Tibial artery (tissue), 4 donors: Measurements from ENCODE around the gene SBF2.

ENCODE experiments used
- DNase-seq, 2 donors: peaks; one replicate each; pipeline ENCODE4 v3.0.0-alpha.2; 2019
- H3K27ac ChIP-seq, 2 donors: fragments of 200-600 bp; sonication (generic) in 1 of 2; 1 replicate in 1 of 2; 2 replicates in 1 of 2; pipeline ENCODE4 v1.5.1; 2018 to 2019; ENCODE audit warnings: mild to moderate bottlenecking in 1 of 2
- H3K27me3 ChIP-seq, 2 donors: fragments of 200-600 bp; sonication (generic) in 1 of 2; one replicate each; pipeline versions ENCODE4 v1.5.1 to v1.6.0; 2016 to 2019
- H3K36me3 ChIP-seq, 3 donors: fragments of 200-600 bp; sonication (generic) in 2 of 3; one replicate each; pipeline ENCODE4 v1.5.1; 2016 to 2019; ENCODE audit warnings: mild to moderate bottlenecking in 2 of 3
- H3K4me1 ChIP-seq, 4 donors: fragments of 200-600 bp; sonication (generic) in 2 of 4; 1 replicate in 3 of 4; 2 replicates in 1 of 4; pipeline ENCODE4 v1.5.1; 2016 to 2019
- H3K4me3 ChIP-seq, 2 donors: fragments of 200-600 bp; sonication (generic) in 1 of 2; 1 replicate in 1 of 2; 2 replicates in 1 of 2; pipeline ENCODE4 v1.5.1; 2018 to 2019; ENCODE audit warnings: mild to moderate bottlenecking in 2 of 2
- H3K9me3 ChIP-seq, 3 donors: fragments of 200-600 bp; sonication (generic) in 1 of 3; one replicate each; pipeline ENCODE4 v1.5.1; 2016 to 2019
- CTCF ChIP-seq, 2 experiments: fragments of 200-600 bp in 1 of 2; fragments of 450-650 bp in 1 of 2; IDR thresholded peaks; one replicate each; pipeline ENCODE4 v1.5.1; 2017 to 2019; ENCODE audit warnings: antibody characterized with exemption in 2 of 2, mild to moderate bottlenecking in 1 of 2, moderate library complexity in 1 of 2
- intact Hi-C: fragments of 100-400 bp; cut with DNase I; formaldehyde crosslinking; loops from one replicate; pipeline ENCODE4 v1.15.0; 2023; ENCODE audit warnings: low total_unique reads

Gene SBF2

GRCh38 chr11:9955391-9955790 lies 338.6 kb downstream of the SBF2 start:
- no peaks in the 10 kb centered on the region for H3K27me3 ChIP-seq
- TF ChIP-seq CTCF (IDR thresholded peaks at IDR 0.05): no peak
- H3K27ac ChIP-seq: no peak overlapping the region
- intact Hi-C loops: no loop called here
- no peak for DNase-seq
- peaks cover 3 to 15% (median 14%) of the 10 kb centered on the region in 3 donors for H3K36me3 ChIP-seq
- H3K9me3 ChIP-seq: no peaks in the 10 kb centered on the region
- H3K4me3 ChIP-seq: no peak overlapping the region
- peaks cover 0 to 4% (median 0%) of the 10 kb centered on the region in 4 donors for H3K4me1 ChIP-seq

GRCh38 chr11:9953994-9954626 lies 339.9 kb downstream of the SBF2 start:
- peaks cover 3 to 7% (median 6%) of the 10 kb centered on the region in 3 donors for H3K36me3 ChIP-seq
- H3K9me3 ChIP-seq: no peaks in the 10 kb centered on the region
- peaks cover 0 to 4% (median 0%) of the 10 kb centered on the region in 4 donors for H3K4me1 ChIP-seq
- no peaks in the 10 kb centered on the region for H3K27me3 ChIP-seq
- intact Hi-C loops: no loop called here
- H3K4me3 ChIP-seq: no peak overlapping the region
- TF ChIP-seq CTCF (IDR thresholded peaks at IDR 0.05): no peak
- no peak overlapping the region for H3K27ac ChIP-seq
- DNase-seq: no peak

GRCh38 chr11:9952511-9953196 lies 341.4 kb downstream of the SBF2 start:
- Histone ChIP-seq H3K9me3 (no peaks in the 10 kb centered on the region), H3K27me3 (no peaks in the 10 kb centered on the region), H3K4me1 (peaks cover 0 to 4% (median 0%) of the 10 kb centered on the region in 4 donors), H3K36me3 (peaks cover 0 to 2% (median 0%) of the 10 kb centered on the region in 3 donors), H3K27ac (no peak overlapping the region), H3K4me3 (no peak overlapping the region)
- intact Hi-C loops: no loop called here
- DNase-seq: no peak
- TF ChIP-seq CTCF (IDR thresholded peaks at IDR 0.05): no peak

GRCh38 chr11:9951807-9952206 lies 342.2 kb downstream of the SBF2 start:
- H3K4me1 ChIP-seq: peaks cover 0 to 4% (median 0%) of the 10 kb centered on the region in 4 donors
- no peaks in the 10 kb centered on the region for H3K27me3 ChIP-seq
- no peak overlapping the region for H3K27ac ChIP-seq
- no peak overlapping the region for H3K4me3 ChIP-seq
- DNase-seq: no peak
- no peak for TF ChIP-seq CTCF (IDR thresholded peaks at IDR 0.05)
- H3K36me3 ChIP-seq: peaks cover 0 to 9% (median 5%) of the 10 kb centered on the region in 3 donors
- intact Hi-C loops: no loop called here
- no peaks in the 10 kb centered on the region for H3K9me3 ChIP-seq

GRCh38 chr11:9950462-9950861 lies 343.6 kb downstream of the SBF2 start:
- Histone ChIP-seq H3K27ac (no peak overlapping the region), H3K4me3 (no peak overlapping the region), H3K27me3 (no peaks in the 10 kb centered on the region), H3K36me3 (peaks cover 0 to 16% (median 15%) of the 10 kb centered on the region in 3 donors), H3K9me3 (peaks cover 0 to 6% (median 0%) of the 10 kb centered on the region in 3 donors), H3K4me1 (peaks cover 0 to 4% (median 0%) of the 10 kb centered on the region in 4 donors)
- DNase-seq: no peak
- intact Hi-C loops: no loop called here
- TF ChIP-seq CTCF (IDR thresholded peaks at IDR 0.05): no peak
